ENCODE results near the gene HSPB9.
"Not testable (repeated sequence)": the region's sequence is repeated elsewhere in the genome, so short reads cannot be mapped to it uniquely, and the experiment has no call there.

The HSPB9 gene

GRCh38 chr17:42136654-42137051, 14.0 kb downstream of the HSPB9 start:
- Mint-ChIP-seq H3K4me3 (no peak overlapping the region), H3K27ac (no peak overlapping the region), H3K27me3 (no peaks in the 10 kb centered on the region), H3K36me3 (ENCODE audit: low read depth) (peaks cover 12% of the 10 kb centered on the region), H3K9me3 (no peaks in the 10 kb centered on the region), H3K4me1 (peaks cover 50% of the 10 kb centered on the region)
- ATAC-seq (no peak), DNase-seq (no peak)

GRCh38 chr17:42138749-42139492, 16.3 kb downstream of the HSPB9 start:
- ATAC-seq (no peak), DNase-seq (no peak)
- H3K36me3 Mint-ChIP-seq (ENCODE audit: low read depth): peaks cover 22% of the 10 kb centered on the region
- H3K9me3 Mint-ChIP-seq: no peaks in the 10 kb centered on the region
- H3K4me1 Mint-ChIP-seq: peaks cover 37% of the 10 kb centered on the region
- H3K4me3 Mint-ChIP-seq: no peak overlapping the region
- no peak overlapping the region for H3K27ac Mint-ChIP-seq
- no peaks in the 10 kb centered on the region for H3K27me3 Mint-ChIP-seq

GRCh38 chr17:42140690-42141089, 18.1 kb downstream of the HSPB9 start:
- H3K9me3 Mint-ChIP-seq, H3K27ac Mint-ChIP-seq, ATAC-seq, DNase-seq, H3K27me3 Mint-ChIP-seq, H3K4me3 Mint-ChIP-seq: not testable (repeated sequence)
- H3K4me1 Mint-ChIP-seq: peaks cover 24% of the 10 kb centered on the region
- H3K36me3 Mint-ChIP-seq (ENCODE audit: low read depth): peaks cover 23% of the 10 kb centered on the region

- no peak overlapping the region for H3K4me3 Mint-ChIP-seq
- H3K27ac Mint-ChIP-seq: no peak overlapping the region
- H3K4me1 Mint-ChIP-seq: peaks cover 17% of the 10 kb centered on the region
- H3K36me3 Mint-ChIP-seq (ENCODE audit: low read depth): peaks cover 25% of the 10 kb centered on the region
- ATAC-seq (no peak), DNase-seq (no peak)
- no peaks in the 10 kb centered on the region for H3K9me3 Mint-ChIP-seq
- no peaks in the 10 kb centered on the region for H3K27me3 Mint-ChIP-seq
Measured at GRCh38 chr17:42141382-42141781, 18.8 kb downstream of the HSPB9 start.

- no peak for ATAC-seq
- Mint-ChIP-seq H3K4me1 (peaks cover 13% of the 10 kb centered on the region), H3K27me3 (no peaks in the 10 kb centered on the region), H3K4me3 (no peak overlapping the region), H3K27ac (no peak overlapping the region), H3K9me3 (no peaks in the 10 kb centered on the region), H3K36me3 (ENCODE audit: low read depth) (peaks cover 25% of the 10 kb centered on the region)
- DNase-seq: no peak
Measured at GRCh38 chr17:42142371-42142896, 19.8 kb downstream of the HSPB9 start.

- H3K27me3 Mint-ChIP-seq, H3K9me3 Mint-ChIP-seq, ATAC-seq, H3K27ac Mint-ChIP-seq, DNase-seq, H3K4me3 Mint-ChIP-seq: not testable (repeated sequence)
- Mint-ChIP-seq H3K36me3 (ENCODE audit: low read depth) (peaks cover 27% of the 10 kb centered on the region), H3K4me1 (peaks cover 13% of the 10 kb centered on the region)
Measured at GRCh38 chr17:42143138-42143537, 20.5 kb downstream of the HSPB9 start.

- H3K27ac Mint-ChIP-seq: no peak overlapping the region
- H3K9me3 Mint-ChIP-seq: no peaks in the 10 kb centered on the region
- peaks cover 16% of the 10 kb centered on the region for H3K4me1 Mint-ChIP-seq
- ATAC-seq (no peak), DNase-seq (no peak)
- no peaks in the 10 kb centered on the region for H3K27me3 Mint-ChIP-seq
- peaks cover 19% of the 10 kb centered on the region for H3K36me3 Mint-ChIP-seq (ENCODE audit: low read depth)
- no peak overlapping the region for H3K4me3 Mint-ChIP-seq
Measured at GRCh38 chr17:42146911-42147607, 24.5 kb downstream of the HSPB9 start.

GRCh38 chr17:42153919-42154742, 31.5 kb downstream of the HSPB9 start:
- ATAC-seq: no peak
- H3K4me1 Mint-ChIP-seq: peaks cover 28% of the 10 kb centered on the region
- no peak for DNase-seq
- peak overlapping the region; percentile 95 for H3K4me3 Mint-ChIP-seq
- H3K9me3 Mint-ChIP-seq: no peaks in the 10 kb centered on the region
- peak overlapping the region; percentile 93 for H3K27ac Mint-ChIP-seq
- H3K36me3 Mint-ChIP-seq (ENCODE audit: low read depth): no peaks in the 10 kb centered on the region
- H3K27me3 Mint-ChIP-seq: no peaks in the 10 kb centered on the region

GRCh38 chr17:42155614-42156045, 33.0 kb downstream of the HSPB9 start:
- no peak for ATAC-seq
- H3K27me3 Mint-ChIP-seq: no peaks in the 10 kb centered on the region
- H3K4me1 Mint-ChIP-seq: peaks cover 28% of the 10 kb centered on the region
- no peaks in the 10 kb centered on the region for H3K36me3 Mint-ChIP-seq (ENCODE audit: low read depth)
- peak overlapping the region; percentile 95 for H3K4me3 Mint-ChIP-seq
- H3K9me3 Mint-ChIP-seq: no peaks in the 10 kb centered on the region
- H3K27ac Mint-ChIP-seq: no peak overlapping the region
- no peak for DNase-seq

GRCh38 chr17:42159796-42160530, 37.4 kb downstream of the HSPB9 start:
- Mint-ChIP-seq H3K27ac (no peak overlapping the region), H3K9me3 (no peaks in the 10 kb centered on the region), H3K36me3 (ENCODE audit: low read depth) (no peaks in the 10 kb centered on the region), H3K27me3 (no peaks in the 10 kb centered on the region), H3K4me3 (no peak overlapping the region), H3K4me1 (no peaks in the 10 kb centered on the region)
- ATAC-seq (no peak), DNase-seq (no peak)

GRCh38 chr17:42160531-42160910, 37.9 kb downstream of the HSPB9 start:
- no peak overlapping the region for H3K4me3 Mint-ChIP-seq
- no peaks in the 10 kb centered on the region for H3K9me3 Mint-ChIP-seq
- H3K27ac Mint-ChIP-seq: no peak overlapping the region
- H3K4me1 Mint-ChIP-seq: no peaks in the 10 kb centered on the region
- no peaks in the 10 kb centered on the region for H3K36me3 Mint-ChIP-seq (ENCODE audit: low read depth)
- H3K27me3 Mint-ChIP-seq: no peaks in the 10 kb centered on the region
- DNase-seq (no peak), ATAC-seq (no peak)

GRCh38 chr17:42163113-42163512, 40.5 kb downstream of the HSPB9 start:
- Mint-ChIP-seq H3K4me3 (no peak overlapping the region), H3K9me3 (no peaks in the 10 kb centered on the region), H3K4me1 (no peaks in the 10 kb centered on the region), H3K27me3 (no peaks in the 10 kb centered on the region), H3K36me3 (ENCODE audit: low read depth) (no peaks in the 10 kb centered on the region), H3K27ac (no peak overlapping the region)
- DNase-seq (peak; percentile 70), ATAC-seq (no peak)

- no peaks in the 10 kb centered on the region for H3K36me3 Mint-ChIP-seq (ENCODE audit: low read depth)
- no peaks in the 10 kb centered on the region for H3K4me1 Mint-ChIP-seq
- H3K27me3 Mint-ChIP-seq: no peaks in the 10 kb centered on the region
- DNase-seq: no peak
- H3K27ac Mint-ChIP-seq: no peak overlapping the region
- H3K4me3 Mint-ChIP-seq: no peak overlapping the region
- no peak for ATAC-seq
- no peaks in the 10 kb centered on the region for H3K9me3 Mint-ChIP-seq
Measured at GRCh38 chr17:42163696-42164407, 41.2 kb downstream of the HSPB9 start.
